Esophagus squamous epithelium (tissue), 5 donors: Measurements from ENCODE around the gene TEKTIP1. TPM values are rescaled to one million over a fixed set of nuclear protein-coding genes. Genes with fewer than 3 reads are reported as not detected.

ENCODE experiments used
- DNase-seq: peaks from one replicate; lab custom pipeline; 2025; lab: John Stamatoyannopoulos, UW
- H3K27ac ChIP-seq, 4 donors: fragments of 200-600 bp; sonication (generic); one replicate each; pipeline ENCODE4 v1.5.1; 2016 to 2019; ENCODE audit warnings: mild to moderate bottlenecking in 1 of 4
- H3K27me3 ChIP-seq, 4 donors: fragments of 200-600 bp; sonication (generic); 1 replicate in 3 of 4; 2 replicates in 1 of 4; pipeline versions ENCODE4 v1.5.1 to v1.6.0; 2017 to 2021; ENCODE audit warnings: antibody characterized with exemption in 1 of 4
- H3K36me3 ChIP-seq, 3 donors: fragments of 200-600 bp; sonication (generic); one replicate each; pipeline ENCODE4 v1.5.1; 2016 to 2019
- H3K4me1 ChIP-seq, 3 donors: fragments of 200-600 bp; sonication (generic); one replicate each; pipeline ENCODE4 v1.5.1; 2017 to 2019
- H3K4me3 ChIP-seq, 4 donors: fragments of 200-600 bp; sonication (generic); 1 replicate in 3 of 4; 2 replicates in 1 of 4; pipeline ENCODE4 v1.5.1; 2016 to 2019; ENCODE audit warnings: mild to moderate bottlenecking in 2 of 4, moderate library complexity in 1 of 4
- H3K9me3 ChIP-seq, 3 donors: fragments of 200-600 bp; sonication (generic); one replicate each; pipeline ENCODE4 v1.5.1; 2016 to 2019
- POLR2A ChIP-seq, 4 donors: fragments of 450-650 bp; IDR thresholded peaks; one replicate each; pipeline ENCODE4 v1.6.1; 2017; ENCODE audit warnings: antibody characterized with exemption in 4 of 4, mild to moderate bottlenecking in 4 of 4, moderate library complexity in 3 of 4
- WGBS, 2 donors: methylation state at CpG; one replicate each; pipeline ENCODE4 v1.1.5; 2018; 5-methylcytosine and 5-hydroxymethylcytosine counted together
- intact Hi-C: fragments of 100-400 bp; cut with DNase I; formaldehyde crosslinking; loops from one replicate; pipeline ENCODE4 v1.15.0; 2022
- total RNA-seq, 4 donors: library from RNA; depleted of rRNA; stranded (reverse); fragments of >200 nt; gene quantifications; one replicate each; pipeline ENCODE4 v1.1.0, GENCODE V29; 2016
- TF ChIP-seq, protein P1 (sequence below), 6 experiments: fragments of 450-650 bp in 4 of 6; fragments of 200-600 bp in 2 of 6; sonication (generic) in 2 of 6; IDR thresholded peaks; one replicate each; pipeline ENCODE4 v1.5.1; 2016 to 2019; ENCODE audit warnings: antibody characterized with exemption in 6 of 6, mild to moderate bottlenecking in 4 of 6, moderate library complexity in 4 of 6
- donor health status: DM: yes; HTN: yes; CAD: no.

The TEKTIP1 gene
- total RNA-seq, 4 donors from 2014 or later: 0.95 TPM; not detected in 3

DNA sequence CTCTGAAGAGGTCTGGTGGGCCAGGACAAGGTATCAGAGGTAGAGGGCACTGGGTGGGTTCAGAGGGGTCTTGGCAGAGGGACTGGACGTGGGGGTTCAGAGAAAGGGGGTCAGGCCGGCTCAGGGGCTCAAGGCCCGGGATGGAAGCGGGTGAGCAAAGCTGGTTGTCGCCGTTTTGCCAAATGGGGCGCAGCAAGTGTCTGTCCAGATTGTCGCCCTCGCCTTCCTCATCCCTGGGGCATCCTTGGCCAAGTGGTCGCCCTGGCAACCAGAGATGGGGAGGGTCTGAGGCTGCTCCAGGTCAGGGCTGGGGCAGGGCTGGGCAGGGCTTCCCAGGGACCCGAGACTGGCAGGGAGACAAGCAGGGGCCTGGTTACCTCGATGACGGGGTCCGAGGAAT is 45.3 kb upstream of the TEKTIP1 start:
- Histone ChIP-seq H3K36me3 (peaks cover 16 to 77% (median 30%) of the 10 kb centered on the region in 3 donors), H3K4me1 (peaks cover 0 to 8% (median under 1%) of the 10 kb centered on the region in 3 donors), H3K9me3 (no peaks in the 10 kb centered on the region), H3K27me3 (no peaks in the 10 kb centered on the region), H3K4me3 (no peak overlapping the region), H3K27ac (no peak overlapping the region)
- DNase-seq: no peak
- WGBS, 2 donors: 89 to 91% methylated on average over 9 to 13 of the region's 14 CpGs
- no peak for TF ChIP-seq POLR2A (IDR thresholded peaks at IDR 0.05)
- TF ChIP-seq, protein P1, sequence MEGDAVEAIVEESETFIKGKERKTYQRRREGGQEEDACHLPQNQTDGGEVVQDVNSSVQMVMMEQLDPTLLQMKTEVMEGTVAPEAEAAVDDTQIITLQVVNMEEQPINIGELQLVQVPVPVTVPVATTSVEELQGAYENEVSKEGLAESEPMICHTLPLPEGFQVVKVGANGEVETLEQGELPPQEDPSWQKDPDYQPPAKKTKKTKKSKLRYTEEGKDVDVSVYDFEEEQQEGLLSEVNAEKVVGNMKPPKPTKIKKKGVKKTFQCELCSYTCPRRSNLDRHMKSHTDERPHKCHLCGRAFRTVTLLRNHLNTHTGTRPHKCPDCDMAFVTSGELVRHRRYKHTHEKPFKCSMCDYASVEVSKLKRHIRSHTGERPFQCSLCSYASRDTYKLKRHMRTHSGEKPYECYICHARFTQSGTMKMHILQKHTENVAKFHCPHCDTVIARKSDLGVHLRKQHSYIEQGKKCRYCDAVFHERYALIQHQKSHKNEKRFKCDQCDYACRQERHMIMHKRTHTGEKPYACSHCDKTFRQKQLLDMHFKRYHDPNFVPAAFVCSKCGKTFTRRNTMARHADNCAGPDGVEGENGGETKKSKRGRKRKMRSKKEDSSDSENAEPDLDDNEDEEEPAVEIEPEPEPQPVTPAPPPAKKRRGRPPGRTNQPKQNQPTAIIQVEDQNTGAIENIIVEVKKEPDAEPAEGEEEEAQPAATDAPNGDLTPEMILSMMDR (IDR thresholded peaks at IDR 0.05): no peak
- intact Hi-C loops: no loop called here

DNA sequence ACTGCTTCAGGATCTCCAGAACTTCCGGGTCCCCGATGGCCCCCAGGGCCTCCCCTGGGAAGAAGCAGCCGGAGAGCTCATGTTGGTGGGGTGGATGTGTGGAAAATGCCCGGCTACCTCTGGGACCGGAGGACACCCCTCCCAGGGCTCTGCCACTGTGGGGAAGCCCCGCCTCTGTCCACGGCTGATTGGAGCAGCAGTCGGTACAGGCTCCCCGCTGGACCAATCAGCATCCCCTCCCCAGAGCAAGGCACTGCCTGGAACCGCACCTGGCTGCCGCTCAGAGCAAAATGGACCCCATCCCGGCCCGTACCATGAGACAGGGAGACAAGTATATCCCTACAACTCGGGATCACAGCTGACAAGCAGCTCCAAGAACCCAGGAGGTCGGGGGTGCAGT is 44.9 kb upstream of the TEKTIP1 start:
- Histone ChIP-seq H3K9me3 (no peaks in the 10 kb centered on the region), H3K27me3 (no peaks in the 10 kb centered on the region), H3K27ac (no peak overlapping the region), H3K36me3 (peaks cover 16 to 77% (median 30%) of the 10 kb centered on the region in 3 donors), H3K4me1 (peaks cover 0 to 12% (median 5%) of the 10 kb centered on the region in 3 donors), H3K4me3 (no peak overlapping the region)
- TF ChIP-seq, protein P1 (IDR thresholded peaks at IDR 0.05): no peak
- no peak for TF ChIP-seq POLR2A (IDR thresholded peaks at IDR 0.05)
- intact Hi-C loops: no loop called here
- DNase-seq: no peak
- WGBS, 2 donors: 80% methylated on average over 3 to 8 of the region's 15 CpGs

DNA sequence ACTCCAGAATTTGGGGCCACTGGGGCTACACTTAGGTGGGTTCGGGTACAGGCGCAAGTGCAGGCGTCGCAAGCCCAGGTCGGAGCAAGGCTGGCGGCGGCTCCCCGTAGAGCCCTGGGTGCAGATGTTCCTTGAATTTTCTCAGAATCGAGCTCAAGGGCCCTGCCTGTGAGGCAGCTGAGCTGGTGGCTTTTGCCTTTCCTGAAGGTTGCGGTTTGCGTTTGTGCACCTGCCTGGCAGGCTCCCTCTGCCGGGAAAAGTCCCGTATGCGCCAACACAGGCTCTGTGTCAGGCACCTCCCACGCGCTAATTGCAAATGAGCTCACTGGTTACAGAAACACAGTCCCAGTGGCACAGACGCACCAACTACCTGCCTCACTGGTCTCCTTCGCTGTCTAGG is 44.4 kb upstream of the TEKTIP1 start:
- DNase-seq: no peak
- H3K9me3 ChIP-seq: no peaks in the 10 kb centered on the region
- intact Hi-C loops: no loop called here
- H3K4me1 ChIP-seq: peaks cover 0 to 17% (median 10%) of the 10 kb centered on the region in 3 donors
- H3K27me3 ChIP-seq: no peaks in the 10 kb centered on the region
- no peak overlapping the region for H3K4me3 ChIP-seq
- no peak overlapping the region for H3K27ac ChIP-seq
- WGBS, 2 donors: 81 to 90% methylated on average over 18 of the region's 18 CpGs
- peaks cover 16 to 77% (median 30%) of the 10 kb centered on the region in 3 donors for H3K36me3 ChIP-seq
- TF ChIP-seq, protein P1 (IDR thresholded peaks at IDR 0.05): no peak
- TF ChIP-seq POLR2A (IDR thresholded peaks at IDR 0.05): no peak

DNA sequence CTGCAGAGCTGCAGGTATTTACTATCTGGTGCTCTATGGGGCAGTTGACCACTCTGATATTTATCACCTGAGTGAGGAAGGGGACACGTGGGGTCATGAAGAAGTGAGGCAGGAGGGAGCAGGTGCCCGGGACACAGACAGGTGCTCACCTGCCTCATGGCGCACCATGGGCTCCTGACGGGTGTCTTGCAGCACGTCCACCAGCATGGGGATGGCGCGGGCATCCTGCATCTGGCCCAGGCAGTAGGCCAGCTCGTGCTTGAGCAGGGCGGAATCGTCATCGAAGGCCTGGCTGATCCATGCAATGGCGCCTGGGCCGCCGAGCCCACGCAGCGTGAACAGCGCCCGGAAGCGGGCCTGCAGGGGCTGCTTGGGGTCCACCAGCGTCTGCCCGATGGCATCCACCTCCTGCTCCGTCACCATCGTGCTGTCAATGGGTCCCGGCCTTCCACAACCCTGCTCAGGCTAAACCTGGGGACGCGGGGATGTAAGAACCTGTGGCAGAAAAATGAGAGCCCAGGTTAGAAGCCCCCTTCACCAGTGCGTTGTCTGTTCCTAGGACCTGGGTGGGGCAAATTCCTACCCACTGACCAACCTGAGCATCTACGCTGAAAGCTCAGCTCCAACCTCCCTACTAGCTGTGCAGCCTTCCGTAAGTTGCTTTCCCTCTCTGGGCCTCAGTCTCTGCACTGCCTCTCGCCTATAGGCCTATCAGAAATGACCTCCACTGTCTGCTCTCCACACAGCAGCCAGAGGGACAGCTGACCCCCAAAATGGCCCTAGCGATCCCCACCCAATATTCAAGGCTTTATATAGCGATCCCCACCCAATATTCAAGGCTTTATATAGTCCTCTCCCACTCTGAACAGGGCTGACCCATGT is 42.3 kb upstream of the TEKTIP1 start:
- TF ChIP-seq, protein P1 (IDR thresholded peaks at IDR 0.05): no peak
- TF ChIP-seq POLR2A (IDR thresholded peaks at IDR 0.05): no peak
- DNase-seq: no peak
- Histone ChIP-seq H3K9me3 (no peaks in the 10 kb centered on the region), H3K4me1 (peaks cover 0 to 27% (median 14%) of the 10 kb centered on the region in 3 donors), H3K4me3 (no peak overlapping the region), H3K27me3 (no peaks in the 10 kb centered on the region), H3K27ac (no peak overlapping the region), H3K36me3 (peaks cover 16 to 59% (median 24%) of the 10 kb centered on the region in 3 donors)
- 93 to 97% methylated on average over 13 to 16 of the region's 32 CpGs for WGBS, 2 donors
- intact Hi-C loops: no loop called here
